Right ventricle myocardium inferior (tissue), 1 donor: ENCODE measurements around the gene CCDC120. TPM values are rescaled to one million over a fixed set of nuclear protein-coding genes. Genes with fewer than 3 reads are reported as not detected.

Experiments used
- ATAC-seq: fragments of 200-7000 bp; cut with Tn5 transposase; one replicate; pipeline ENCODE4 v1.9.1; 2020; ENCODE audit warnings: mild to moderate bottlenecking, moderate library complexity
- DNase-seq: peaks from one replicate; pipeline ENCODE4 v3.0.0; 2021; ENCODE audit errors: missing footprints
- intact Hi-C: fragments of 100-400 bp; cut with DNase I; formaldehyde crosslinking; loops from one replicate; pipeline ENCODE4 v1.11.0; 2022
- total RNA-seq: library from RNA; stranded (reverse); fragmentation: NEBNext Ultra II Directional; extraction: Animal tissue kit (Norgen Biotek cat#: 25700); gene quantifications from one replicate; pipeline ENCODE4 v1.2.1, GENCODE V29; 2021
- donor health status: DM: no; HTN: yes; CAD: no; lungs with severe emphysema.

Gene CCDC120
- total RNA-seq, 1 donor from 2014 or later, result 1.4 TPM

DNA sequence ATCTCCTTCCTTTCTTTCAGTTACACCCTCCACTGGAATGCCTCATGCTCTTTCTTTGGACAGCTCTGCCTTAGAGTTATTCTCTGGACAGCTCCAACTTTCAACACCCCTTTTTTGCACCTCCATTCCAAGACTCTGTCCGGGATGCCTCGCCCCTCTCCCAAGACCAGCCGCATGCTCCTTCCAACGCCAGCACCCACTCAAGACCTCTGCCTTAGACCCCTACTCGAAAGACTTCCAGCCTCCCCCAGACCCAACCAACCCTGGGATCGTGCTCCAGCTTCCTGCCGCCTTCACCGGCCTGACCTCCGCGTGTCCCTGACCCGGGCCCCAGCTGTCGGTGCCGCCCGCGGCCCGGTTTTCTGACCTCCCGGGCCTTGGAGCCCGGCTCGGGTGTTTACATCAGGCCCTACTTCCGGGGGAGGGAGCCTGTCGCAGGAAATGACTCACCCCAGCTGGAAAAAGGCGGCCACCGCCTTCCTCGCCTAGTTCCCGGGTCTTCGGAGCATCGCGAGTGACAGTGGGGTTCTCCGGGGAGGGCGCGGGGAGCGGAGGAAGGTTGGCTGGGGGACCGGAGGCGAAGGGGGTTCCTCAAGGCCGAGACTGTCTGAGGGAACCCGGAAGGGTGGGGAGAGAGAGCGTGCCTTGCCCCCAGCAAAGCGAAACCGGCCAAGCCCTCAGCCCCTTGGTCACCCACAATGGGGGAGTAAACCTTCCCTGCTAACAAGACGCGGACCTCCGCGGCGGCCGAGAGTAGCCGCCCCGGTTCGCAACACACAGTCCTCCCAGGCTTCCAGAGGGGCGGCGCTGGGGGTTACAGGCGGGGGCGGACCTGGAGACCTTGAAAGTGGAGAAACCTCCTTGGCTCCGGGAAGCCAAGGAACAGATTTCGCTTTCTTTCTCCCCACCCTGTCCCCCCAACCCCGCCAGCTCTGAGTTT, 21.0 kb downstream of the CCDC120 start, which contains the start of gene WDR45:
WDR45 (minus strand) TSS at position 399 of the 940 bp plus-strand sequence. CDS start 1,792 bp downstream, outside the sequence.
- intact Hi-C loops, result no loop called here
- DNase-seq, result peak; percentile 86
- peak; percentile 85 for ATAC-seq

DNA sequence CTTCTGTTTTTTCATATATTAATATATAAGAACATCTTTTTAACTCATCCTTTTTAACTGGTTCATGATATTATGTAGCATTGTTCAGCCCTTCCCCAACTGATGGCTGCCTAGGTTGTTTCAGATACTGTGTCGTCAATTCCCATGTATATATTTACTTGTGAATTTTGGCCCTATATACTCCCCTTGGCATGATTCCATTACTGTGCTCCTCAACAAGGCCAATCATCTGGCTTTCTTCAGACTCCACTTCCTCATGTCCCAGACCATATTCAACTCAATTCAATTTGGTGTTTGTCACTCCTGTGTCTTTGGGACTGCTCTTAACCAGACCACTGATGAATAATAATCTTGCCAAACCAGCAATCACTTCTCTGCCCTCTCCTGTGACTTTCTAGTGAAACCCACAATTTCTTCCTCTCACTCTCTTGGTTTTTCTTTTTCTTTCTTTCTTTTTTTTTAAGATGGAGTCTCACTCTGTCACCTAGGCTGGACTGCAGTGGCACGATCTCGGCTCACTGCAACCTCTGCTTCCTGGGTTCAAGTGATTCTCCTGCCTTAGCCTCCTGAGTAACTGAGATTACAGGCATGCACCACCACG, 23.6 kb downstream of the CCDC120 start:
- intact Hi-C loops, result no loop called here
- DNase-seq, result no peak
- no peak for ATAC-seq

DNA sequence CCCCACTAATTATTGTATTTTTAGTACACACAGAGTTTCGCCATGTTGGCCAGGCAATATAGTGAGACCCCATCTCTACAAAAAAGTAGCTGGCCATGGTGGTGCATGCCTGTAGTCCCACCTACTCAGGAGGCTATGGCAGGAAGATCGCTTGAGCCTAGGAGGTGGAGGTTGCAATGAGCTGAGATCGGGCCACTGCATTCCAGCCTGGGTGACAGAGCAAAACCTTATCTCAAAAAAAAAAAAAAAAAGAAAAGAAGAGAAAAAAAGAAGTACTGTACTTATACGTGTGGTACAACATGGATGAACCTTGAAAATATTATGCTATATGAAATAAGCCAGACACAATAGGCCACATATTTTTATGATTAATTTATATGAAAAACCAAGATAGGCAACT, 30.8 kb downstream of the CCDC120 start:
- intact Hi-C loops, result no loop called here
- DNase-seq (no peak), ATAC-seq (no peak)

DNA sequence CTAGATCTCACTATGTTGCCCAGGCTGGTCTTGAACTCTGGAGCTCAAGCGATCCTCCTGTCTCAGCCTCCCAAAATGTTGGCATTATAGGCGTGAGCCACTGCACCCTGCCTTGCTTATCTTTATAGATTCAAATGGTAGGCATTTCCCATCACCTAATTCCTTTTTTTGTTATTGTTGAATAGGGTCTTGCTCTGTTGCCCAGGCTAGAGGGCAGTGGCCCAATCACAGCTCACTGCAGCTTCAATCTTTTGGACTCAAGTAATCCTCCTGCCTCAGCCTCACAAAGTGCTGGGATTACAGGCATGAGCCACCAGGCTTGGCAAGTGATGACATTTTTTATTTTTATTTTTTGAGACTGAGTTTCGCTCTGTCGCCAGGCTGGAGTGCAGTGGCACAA, 37.6 kb downstream of the CCDC120 start:
- intact Hi-C loops, result no loop called here
- no peak for DNase-seq
- no peak for ATAC-seq

- intact Hi-C loops, result no loop called here
- DNase-seq (peak; percentile 94), ATAC-seq (peak; percentile 99)
These were observed 42.2 kb downstream of the CCDC120 start for GRCh38 chrX:49100704-49101628.

DNA sequence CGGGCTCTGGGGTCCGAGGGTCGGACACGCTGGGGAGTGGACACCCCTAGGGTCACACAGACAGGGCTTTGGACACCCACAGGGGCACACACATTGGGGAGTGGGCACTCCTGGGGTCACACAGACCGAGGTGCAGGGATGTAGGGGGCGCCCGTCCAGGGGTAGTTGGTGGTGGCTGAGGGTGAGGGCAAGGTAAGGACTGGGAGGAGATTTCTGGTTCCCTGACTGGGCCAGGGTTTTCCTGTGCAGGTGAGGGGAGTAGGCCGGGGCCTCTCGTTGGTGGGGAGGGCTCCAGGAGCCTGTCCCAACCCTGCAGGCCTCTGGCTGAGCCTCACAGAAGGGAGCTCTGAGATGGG, 42.8 kb downstream of the CCDC120 start:
- intact Hi-C loops, result no loop called here
- no peak for DNase-seq
- no peak for ATAC-seq

DNA sequence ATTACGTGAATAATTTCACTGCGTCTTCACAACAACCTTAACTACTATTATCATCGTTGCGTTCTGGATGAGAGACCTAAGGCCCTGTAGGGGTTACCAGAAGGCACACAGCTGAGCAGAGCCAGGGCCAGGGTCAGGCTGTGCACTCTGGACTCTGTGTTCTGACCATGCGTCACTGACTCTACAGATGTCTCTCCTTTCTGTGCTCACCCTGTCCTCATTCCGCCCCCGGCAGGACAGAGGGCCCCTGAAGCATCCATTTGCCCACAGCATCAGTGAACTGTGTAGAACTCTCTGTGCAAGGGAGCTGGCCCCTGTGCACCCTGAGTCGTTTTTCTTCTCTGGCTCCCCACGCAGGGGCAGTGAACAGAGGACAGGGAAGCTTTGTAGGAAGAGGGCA, 43.4 kb downstream of the CCDC120 start:
- no peak for DNase-seq
- no peak for ATAC-seq
- intact Hi-C loops, result no loop called here

DNA sequence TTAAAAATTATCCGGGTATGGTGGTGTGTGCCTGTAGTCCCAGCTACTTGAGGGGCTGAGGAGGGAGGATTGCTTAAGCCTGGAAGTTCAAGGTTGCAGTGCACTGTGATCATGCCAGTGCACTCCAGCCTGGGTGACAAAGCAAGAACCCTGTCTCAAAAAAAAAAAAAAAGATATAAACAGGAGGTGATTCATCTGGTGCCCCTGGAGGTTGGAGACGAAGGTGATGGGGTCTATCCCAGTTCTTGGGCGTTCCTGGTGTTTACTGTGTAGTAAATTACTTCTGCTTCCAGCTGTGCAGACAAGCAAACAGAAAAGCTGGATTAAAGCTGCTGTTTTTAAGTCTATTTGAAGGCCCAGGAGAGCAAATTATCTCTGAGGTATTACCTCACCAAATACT, 44.8 kb downstream of the CCDC120 start:
- no peak for ATAC-seq
- no peak for DNase-seq
- intact Hi-C loops, result no loop called here

GRCh38 chrX:49106296-49106695, 47.5 kb downstream of the CCDC120 start:
- DNase-seq, result no peak
- no peak for ATAC-seq
- intact Hi-C loops, result no loop called here

- ATAC-seq (no peak), DNase-seq (no peak)
- intact Hi-C loops, result no loop called here
These were observed 48.1 kb downstream of the CCDC120 start for GRCh38 chrX:49106930-49107329.

DNA sequence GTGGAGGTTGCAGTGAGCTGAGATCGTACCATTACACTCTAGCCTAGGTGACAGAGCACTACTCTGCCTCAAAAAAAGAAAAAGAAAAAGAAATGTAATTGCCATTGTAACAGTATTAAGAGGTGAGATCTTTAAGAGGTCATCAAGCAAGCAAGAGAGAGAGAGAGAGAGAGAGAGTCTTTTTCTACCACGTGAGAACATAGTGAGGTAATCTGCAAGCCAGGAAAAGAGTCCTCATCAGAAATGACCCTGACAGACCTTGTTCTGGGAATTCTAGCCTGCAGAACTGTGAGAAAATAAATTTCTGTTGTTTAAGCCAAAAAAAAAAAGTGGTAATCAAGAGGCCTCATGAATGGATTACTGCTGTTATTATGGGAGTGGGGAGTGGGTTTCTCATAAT, 49.8 kb downstream of the CCDC120 start:
- intact Hi-C loops, result no loop called here
- ATAC-seq (no peak), DNase-seq (no peak)

DNA sequence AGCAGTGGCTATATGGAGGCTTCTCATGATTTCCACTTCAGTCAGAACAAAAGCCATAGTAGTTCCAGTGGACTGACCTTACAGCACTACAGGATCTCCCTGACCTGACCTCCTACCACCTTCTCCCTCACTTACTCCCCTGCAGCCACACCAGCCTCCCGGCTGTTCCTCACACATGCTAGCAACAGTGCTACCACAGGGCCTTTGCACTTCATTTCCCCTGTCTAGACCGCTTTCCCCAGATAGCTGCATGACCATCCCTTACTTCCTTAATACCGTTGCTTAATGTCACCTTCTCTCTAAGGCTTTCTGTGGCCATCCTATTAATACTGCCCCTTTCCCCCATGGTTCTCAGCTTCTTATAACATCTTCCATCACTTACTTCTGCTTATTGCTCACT, 51.6 kb downstream of the CCDC120 start:
- intact Hi-C loops, result no loop called here
- DNase-seq (no peak), ATAC-seq (no peak)

- ATAC-seq, result no peak
- intact Hi-C loops, result no loop called here
- no peak for DNase-seq
These were observed 53.0 kb downstream of the CCDC120 start for GRCh38 chrX:49111791-49112190.

DNA sequence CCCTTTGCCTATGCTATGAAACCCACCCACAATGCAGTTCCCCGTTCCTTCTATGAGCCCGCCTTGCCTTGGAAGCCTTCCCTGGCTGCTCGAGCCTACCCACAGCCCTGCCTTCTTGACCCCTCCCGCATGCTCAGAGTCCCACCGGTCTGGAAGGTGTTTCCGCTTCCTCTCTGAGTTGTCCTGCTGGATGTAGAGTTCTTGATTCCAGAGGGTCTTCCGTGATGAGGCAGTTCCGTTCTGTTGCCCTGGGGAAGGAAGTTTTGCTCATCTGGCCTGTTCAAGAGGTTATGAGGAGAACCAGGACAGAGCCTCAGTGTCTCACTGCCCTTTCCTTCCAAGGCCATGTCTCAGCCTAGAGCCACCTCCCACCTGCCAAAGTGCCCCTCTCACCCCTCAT, 57.3 kb downstream of the CCDC120 start:
- ATAC-seq (no peak), DNase-seq (no peak)
- intact Hi-C loops, result no loop called here

- ATAC-seq (no peak), DNase-seq (no peak)
- intact Hi-C loops, result no loop called here
These were observed 57.9 kb downstream of the CCDC120 start for GRCh38 chrX:49116716-49117115.

GRCh38 chrX:49117581-49117980, 58.8 kb downstream of the CCDC120 start:
- DNase-seq (no peak), ATAC-seq (no peak)
- intact Hi-C loops, result no loop called here
